Breast epithelium (tissue), 4 donors: ENCODE results near the gene TNFSF11. TPM values are rescaled to one million over a fixed set of nuclear protein-coding genes. Genes with fewer than 3 reads are reported as not detected.

ENCODE experiments used
- DNase-seq, 2 donors: peaks; one replicate each; pipeline ENCODE4 v3.0.0-alpha.2; 2019; ENCODE audit warnings: low spot score in 2 of 2
- H3K27ac ChIP-seq, 2 donors: fragments of 200-600 bp; sonication (generic) in 1 of 2; one replicate each; pipeline ENCODE4 v1.5.1; 2016 to 2019; ENCODE audit warnings: mild to moderate bottlenecking in 1 of 2
- H3K27me3 ChIP-seq, 2 donors: fragments of 200-600 bp; sonication (generic) in 1 of 2; one replicate each; pipeline versions ENCODE4 v1.5.1 to v1.6.0; 2017 to 2019; ENCODE audit warnings: control low read depth in 1 of 2, mild to moderate bottlenecking in 1 of 2
- H3K36me3 ChIP-seq: fragments of 200-600 bp; one replicate; pipeline ENCODE4 v1.5.1; 2019
- H3K4me1 ChIP-seq, 2 donors: fragments of 200-600 bp; sonication (generic); one replicate each; pipeline ENCODE4 v1.5.1; 2016 to 2019; ENCODE audit warnings: control low read depth in 1 of 2
- H3K4me3 ChIP-seq, 3 donors: fragments of 200-600 bp; sonication (generic); 1 replicate in 2 of 3; 2 replicates in 1 of 3; pipeline ENCODE4 v1.5.1; 2016 to 2019; ENCODE audit warnings: mild to moderate bottlenecking in 3 of 3, moderate library complexity in 2 of 3
- H3K9me3 ChIP-seq, 2 donors: fragments of 200-600 bp; sonication (generic) in 1 of 2; one replicate each; pipeline ENCODE4 v1.5.1; 2016 to 2019; ENCODE audit warnings: control low read depth in 1 of 2
- POLR2A ChIP-seq: fragments of 450-650 bp; IDR thresholded peaks from one replicate; pipeline ENCODE4 v1.6.1; 2016; ENCODE audit warnings: antibody characterized with exemption, mild to moderate bottlenecking, moderate library complexity
- POLR2AphosphoS5 ChIP-seq, 3 donors: sonication (generic); formaldehyde crosslinking; IDR thresholded peaks; one replicate each; pipeline ENCODE4 v1.6.1; 2017; ENCODE audit warnings: antibody characterized with exemption in 3 of 3
- intact Hi-C: fragments of 100-400 bp; cut with DNase I; formaldehyde crosslinking; loops from one replicate; pipeline ENCODE4 v1.15.1; 2023; ENCODE audit warnings: low total_unique reads
- total RNA-seq, 3 donors: library from RNA; depleted of rRNA; stranded (reverse); fragments of >200 nt; gene quantifications; one replicate each; pipeline ENCODE4 v1.1.0, GENCODE V29; 2016
- TF ChIP-seq, protein P1 (sequence below), 3 donors: fragments of 450-650 bp; IDR thresholded peaks; one replicate each; pipeline ENCODE4 v1.5.1; 2016 to 2017; ENCODE audit warnings: antibody characterized with exemption in 3 of 3, mild to moderate bottlenecking in 3 of 3, moderate library complexity in 3 of 3

The TNFSF11 gene
- total RNA-seq, 3 donors from 2014 or later, result 0.98 to 1.9 TPM; not detected in 1

DNA sequence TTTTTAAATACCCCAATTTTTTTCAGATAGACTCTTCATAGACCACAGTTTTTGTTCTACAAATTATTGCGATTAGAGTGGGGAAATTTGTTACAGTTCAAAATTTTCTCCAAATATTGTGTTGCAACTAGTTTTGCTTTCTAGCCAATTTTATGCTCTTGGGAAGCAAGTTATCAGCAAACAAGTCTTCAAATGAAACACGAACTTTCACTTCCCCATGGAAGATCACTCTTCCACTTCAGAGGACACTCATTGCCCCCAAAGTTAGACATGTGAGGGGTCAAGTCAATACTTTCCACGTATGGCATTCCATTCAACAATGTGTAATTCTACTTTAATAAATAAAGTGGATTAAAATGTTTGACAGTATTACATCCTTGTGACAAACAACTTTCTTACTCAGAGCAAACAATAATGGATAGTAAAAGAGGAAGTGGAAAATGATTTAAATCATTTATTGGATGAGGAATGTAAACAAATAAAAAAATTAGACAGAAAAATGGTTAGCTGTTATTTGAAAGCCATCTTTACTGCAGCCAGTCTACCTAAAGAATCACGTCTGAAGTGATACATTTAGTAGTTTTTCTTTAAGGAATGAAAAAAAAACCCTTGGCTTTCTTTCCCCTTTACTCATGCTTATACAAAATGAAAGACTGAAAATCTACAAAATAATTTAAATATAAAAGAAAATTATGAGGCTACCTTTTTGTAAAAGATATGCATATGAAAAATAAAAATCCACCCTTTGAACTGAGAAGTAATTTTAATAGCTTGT lies 41.2 kb upstream of the TNFSF11 start:
- Histone ChIP-seq H3K27ac (no peak overlapping the region), H3K9me3 (no peaks in the 10 kb centered on the region), H3K27me3 (no peaks in the 10 kb centered on the region), H3K4me3 (no peak overlapping the region), H3K4me1 (no peaks in the 10 kb centered on the region), H3K36me3 (no peaks in the 10 kb centered on the region)
- TF ChIP-seq POLR2AphosphoS5 (IDR thresholded peaks at IDR 0.05) (no peak), POLR2A (no peak)
- TF ChIP-seq, protein P1, sequence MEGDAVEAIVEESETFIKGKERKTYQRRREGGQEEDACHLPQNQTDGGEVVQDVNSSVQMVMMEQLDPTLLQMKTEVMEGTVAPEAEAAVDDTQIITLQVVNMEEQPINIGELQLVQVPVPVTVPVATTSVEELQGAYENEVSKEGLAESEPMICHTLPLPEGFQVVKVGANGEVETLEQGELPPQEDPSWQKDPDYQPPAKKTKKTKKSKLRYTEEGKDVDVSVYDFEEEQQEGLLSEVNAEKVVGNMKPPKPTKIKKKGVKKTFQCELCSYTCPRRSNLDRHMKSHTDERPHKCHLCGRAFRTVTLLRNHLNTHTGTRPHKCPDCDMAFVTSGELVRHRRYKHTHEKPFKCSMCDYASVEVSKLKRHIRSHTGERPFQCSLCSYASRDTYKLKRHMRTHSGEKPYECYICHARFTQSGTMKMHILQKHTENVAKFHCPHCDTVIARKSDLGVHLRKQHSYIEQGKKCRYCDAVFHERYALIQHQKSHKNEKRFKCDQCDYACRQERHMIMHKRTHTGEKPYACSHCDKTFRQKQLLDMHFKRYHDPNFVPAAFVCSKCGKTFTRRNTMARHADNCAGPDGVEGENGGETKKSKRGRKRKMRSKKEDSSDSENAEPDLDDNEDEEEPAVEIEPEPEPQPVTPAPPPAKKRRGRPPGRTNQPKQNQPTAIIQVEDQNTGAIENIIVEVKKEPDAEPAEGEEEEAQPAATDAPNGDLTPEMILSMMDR (IDR thresholded peaks at IDR 0.05), result no peak
- intact Hi-C loops, result no loop called here
- DNase-seq, result no peak

DNA sequence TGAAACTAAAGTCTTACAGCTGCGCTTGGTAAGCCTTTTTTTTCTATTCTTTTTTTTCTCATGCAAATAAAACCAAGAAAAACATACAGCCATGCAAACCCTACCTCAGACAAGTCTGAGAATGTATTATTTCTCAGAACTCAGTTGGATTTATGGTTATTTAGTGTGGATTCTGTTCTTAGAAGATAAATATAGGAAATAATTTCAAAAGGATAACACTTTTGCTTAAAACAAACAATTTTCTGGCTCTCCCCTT lies 40.7 kb upstream of the TNFSF11 start:
- TF ChIP-seq POLR2A (no peak), POLR2AphosphoS5 (IDR thresholded peaks at IDR 0.05) (no peak)
- TF ChIP-seq, protein P1 (IDR thresholded peaks at IDR 0.05), result no peak
- no peak overlapping the region for H3K27ac ChIP-seq
- no peaks in the 10 kb centered on the region for H3K27me3 ChIP-seq
- DNase-seq, result no peak
- no peaks in the 10 kb centered on the region for H3K36me3 ChIP-seq
- no peaks in the 10 kb centered on the region for H3K9me3 ChIP-seq
- no peak overlapping the region for H3K4me3 ChIP-seq
- H3K4me1 ChIP-seq, result no peaks in the 10 kb centered on the region
- intact Hi-C loops, result no loop called here

DNA sequence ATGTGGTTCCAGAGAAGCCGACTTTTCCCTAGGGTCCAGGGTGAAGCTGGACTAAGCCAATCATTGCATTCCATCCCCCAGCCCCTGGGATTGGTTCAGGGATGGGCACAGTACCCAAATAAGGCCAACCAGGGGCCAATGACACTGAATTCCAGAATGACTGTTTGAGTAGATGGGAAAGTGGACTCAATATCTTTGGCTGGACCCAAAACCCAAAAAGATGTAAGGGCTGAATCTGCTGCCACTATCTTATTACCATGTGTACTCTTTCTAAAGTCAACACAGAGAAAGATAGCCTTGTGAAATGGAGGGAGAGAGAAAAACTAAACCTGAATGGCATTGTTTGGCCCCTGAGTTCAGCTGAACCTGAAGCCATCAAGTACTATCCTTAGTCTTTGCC lies 39.2 kb upstream of the TNFSF11 start:
- no peak overlapping the region for H3K4me3 ChIP-seq
- no peak for DNase-seq
- no peaks in the 10 kb centered on the region for H3K9me3 ChIP-seq
- intact Hi-C loops, result no loop called here
- TF ChIP-seq POLR2AphosphoS5 (IDR thresholded peaks at IDR 0.05) (no peak), POLR2A (no peak)
- TF ChIP-seq, protein P1 (IDR thresholded peaks at IDR 0.05), result no peak
- H3K27ac ChIP-seq, result no peak overlapping the region
- no peaks in the 10 kb centered on the region for H3K27me3 ChIP-seq
- no peaks in the 10 kb centered on the region for H3K36me3 ChIP-seq
- H3K4me1 ChIP-seq, result no peaks in the 10 kb centered on the region

DNA sequence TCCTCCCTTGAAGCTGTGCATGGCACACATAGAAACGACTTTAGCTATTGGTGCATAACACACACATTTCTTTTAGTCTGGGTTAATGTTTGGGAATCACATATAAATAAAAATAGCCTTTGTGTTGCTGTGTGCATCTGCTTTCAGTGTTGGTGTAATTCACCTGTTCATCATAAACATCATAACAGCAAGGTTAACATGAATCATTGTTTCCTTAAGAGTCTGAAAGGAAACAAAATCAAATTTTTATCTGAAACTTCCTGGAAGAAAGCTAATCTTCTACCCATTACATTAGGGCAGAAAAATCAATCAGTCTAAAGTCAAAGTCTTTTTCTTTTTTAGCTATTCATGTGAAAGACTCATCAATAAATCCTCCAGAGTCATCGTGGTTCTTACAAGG lies 35.0 kb upstream of the TNFSF11 start:
- Histone ChIP-seq H3K4me3 (no peak overlapping the region), H3K9me3 (no peaks in the 10 kb centered on the region), H3K27me3 (no peaks in the 10 kb centered on the region), H3K27ac (no peak overlapping the region), H3K36me3 (no peaks in the 10 kb centered on the region), H3K4me1 (no peaks in the 10 kb centered on the region)
- intact Hi-C loops, result no loop called here
- DNase-seq, result no peak
- TF ChIP-seq POLR2A, result no peak
- TF ChIP-seq, protein P1 (IDR thresholded peaks at IDR 0.05), result no peak
- no peak for TF ChIP-seq POLR2AphosphoS5 (IDR thresholded peaks at IDR 0.05)

DNA sequence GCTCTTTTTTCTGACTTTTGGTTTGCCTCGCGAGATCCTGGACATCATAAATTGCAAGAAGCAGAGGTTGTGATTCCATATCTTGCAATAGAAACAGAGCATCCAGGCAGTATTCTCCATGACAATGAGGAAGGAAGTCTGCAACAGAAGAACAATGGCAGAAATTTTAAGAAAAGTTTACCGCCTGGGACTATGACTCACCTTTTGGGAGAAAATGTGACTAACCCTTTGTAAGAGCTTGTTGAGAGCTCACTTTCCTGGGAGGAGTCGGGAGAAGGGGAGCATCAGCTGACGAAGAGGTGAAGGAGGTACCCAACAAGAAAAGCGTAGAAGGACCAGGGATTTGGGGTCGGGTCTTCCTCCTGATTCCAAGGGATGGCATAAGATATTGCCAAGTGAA lies 34.3 kb upstream of the TNFSF11 start:
- H3K4me1 ChIP-seq, result no peaks in the 10 kb centered on the region
- intact Hi-C loops, result no loop called here
- no peaks in the 10 kb centered on the region for H3K36me3 ChIP-seq

More for the DNA sequence above, 34.3 kb upstream of the TNFSF11 start:
- no peak for TF ChIP-seq POLR2AphosphoS5 (IDR thresholded peaks at IDR 0.05)
- TF ChIP-seq, protein P1 (IDR thresholded peaks at IDR 0.05), result no peak
- no peak for TF ChIP-seq POLR2A
- DNase-seq, result no peak
- Histone ChIP-seq H3K27me3 (no peaks in the 10 kb centered on the region), H3K27ac (no peak overlapping the region), H3K4me3 (no peak overlapping the region), H3K9me3 (no peaks in the 10 kb centered on the region)
